Subcutaneous abdominal adipose tissue (tissue), 5 donors: Measurements from ENCODE around the gene RGL2.
A peak's percentile ranks its signal among the peaks of the same experiment; 100 is the strongest.
"Not testable (repeated sequence)": the region's sequence is repeated elsewhere in the genome, so short reads cannot be mapped to it uniquely, and the experiment has no call there.

Source experiments
- H3K27ac ChIP-seq: one replicate; pipeline ENCODE4 v1.7.0; 2013; ENCODE audit warnings: low read depth, mild to moderate bottlenecking, inconsistent platforms, low read length, moderate library complexity
- H3K27me3 ChIP-seq, 5 donors: one replicate each; pipeline ENCODE4 v1.7.0; 2013; ENCODE audit warnings: low read length in 5 of 5, inconsistent platforms in 1 of 5; ENCODE audit not compliant: control insufficient read depth in 5 of 5, insufficient read depth in 4 of 5
- H3K36me3 ChIP-seq, 5 donors: one replicate each; pipeline ENCODE4 v1.7.0; 2013; ENCODE audit warnings: low read length in 5 of 5; ENCODE audit not compliant: control insufficient read depth in 5 of 5, insufficient read depth in 5 of 5
- H3K4me1 ChIP-seq, 5 donors: one replicate each; pipeline ENCODE4 v1.7.0; 2013; ENCODE audit warnings: low read length in 5 of 5, mild to moderate bottlenecking in 3 of 5, moderate library complexity in 1 of 5; ENCODE audit not compliant: control insufficient read depth in 5 of 5, insufficient read depth in 5 of 5
- H3K4me3 ChIP-seq, 5 donors: one replicate each; pipeline ENCODE4 v1.7.0; 2013; ENCODE audit warnings: low read length in 5 of 5, low read depth in 1 of 5
- H3K9ac ChIP-seq, 5 donors: one replicate each; pipeline ENCODE4 v1.7.0; 2013; ENCODE audit warnings: low read length in 5 of 5, mild to moderate bottlenecking in 4 of 5, moderate library complexity in 3 of 5
- H3K9me3 ChIP-seq, 5 donors: one replicate each; pipeline ENCODE4 v1.7.0; 2013; ENCODE audit warnings: low read length in 5 of 5; ENCODE audit not compliant: control insufficient read depth in 5 of 5
- donor health status: healthy.
- donor health status: healthy.
- donor health status: healthy.
- donor health status: healthy.
- donor health status: healthy.

RGL2 gene

GRCh38 chr6:33294086-33294823 is 4.5 kb downstream of the RGL2 start:
- Histone ChIP-seq H3K27ac (no peak overlapping the region), H3K4me3 (no peak overlapping the region), H3K4me1 (peaks cover 5 to 33% (median 30%) of the 10 kb centered on the region in 5 donors), H3K9me3 (no peaks in the 10 kb centered on the region), H3K27me3 (no peaks in the 10 kb centered on the region), H3K9ac (no peak overlapping the region), H3K36me3 (peaks cover 0 to 62% (median 58%) of the 10 kb centered on the region in 5 donors)

DNA sequence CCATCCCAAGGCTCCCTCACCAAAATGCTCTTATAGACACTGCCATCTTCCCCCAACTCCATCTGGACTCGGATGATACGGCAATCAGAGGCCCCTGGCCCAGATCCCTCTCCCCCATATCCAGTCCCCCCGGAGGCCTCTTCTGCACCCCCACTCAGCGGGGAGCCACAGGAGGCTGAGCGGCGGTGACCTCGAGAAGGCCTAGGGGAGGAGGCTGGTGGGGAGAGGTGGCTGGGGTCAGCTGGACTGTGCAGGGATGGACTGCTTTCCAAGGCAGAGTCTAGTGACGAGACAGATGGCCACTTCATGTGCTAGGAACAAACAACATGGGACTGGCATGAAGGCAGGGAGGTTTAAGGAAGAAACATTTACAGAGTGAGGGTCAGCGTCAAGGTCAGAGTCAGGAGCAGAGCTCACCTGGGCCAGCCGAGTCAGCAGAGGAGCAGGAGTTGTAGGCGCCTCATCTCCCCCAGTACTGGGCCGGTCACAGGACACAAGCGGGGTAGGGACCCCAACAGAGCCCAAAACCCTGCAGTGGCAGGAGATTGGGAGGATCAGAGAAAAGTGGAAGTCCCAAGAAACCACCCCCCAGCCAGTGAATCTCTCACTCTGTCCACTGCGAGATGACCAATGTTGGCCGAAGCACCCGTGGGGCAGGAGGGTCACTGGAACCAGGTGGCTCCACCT is 5.6 kb downstream of the RGL2 start:
- peaks cover 6 to 38% (median 36%) of the 10 kb centered on the region in 5 donors for H3K4me1 ChIP-seq
- no peaks in the 10 kb centered on the region for H3K9me3 ChIP-seq
- H3K36me3 ChIP-seq, result peaks cover 0 to 62% (median 58%) of the 10 kb centered on the region in 5 donors
- H3K27ac ChIP-seq, result no peak overlapping the region
- H3K4me3 ChIP-seq, result no peak overlapping the region
- no peaks in the 10 kb centered on the region for H3K27me3 ChIP-seq
- H3K9ac ChIP-seq, result no peak overlapping the region

- peaks cover 0 to 65% (median 57%) of the 10 kb centered on the region in 5 donors for H3K36me3 ChIP-seq
Measured at GRCh38 chr6:33290459-33290858, 8.3 kb downstream of the RGL2 start.

DNA sequence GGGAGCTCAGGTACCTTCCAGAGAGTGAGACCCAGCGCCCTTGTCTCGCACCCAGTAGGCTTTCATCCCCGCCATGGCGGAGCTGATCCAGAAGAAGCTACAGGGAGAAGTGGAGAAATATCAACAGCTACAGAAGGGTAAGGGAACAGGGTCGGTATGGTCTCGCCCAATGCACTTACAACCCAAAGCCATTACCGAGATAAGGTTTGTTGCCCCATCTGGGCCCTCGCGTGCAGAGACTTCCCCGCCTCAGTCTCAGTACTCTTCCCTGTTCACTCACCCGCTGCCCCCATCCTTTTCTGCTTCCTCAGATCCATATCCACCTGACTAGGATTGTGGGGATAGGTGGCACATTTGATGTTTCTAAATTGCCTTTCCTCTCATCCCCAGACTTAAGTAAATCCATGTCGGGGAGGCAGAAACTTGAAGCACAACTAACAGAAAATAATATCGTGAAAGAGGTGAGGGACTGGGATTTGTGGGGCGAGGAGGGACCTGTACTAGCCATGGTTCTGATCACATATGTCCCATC is 8.9 kb downstream of the RGL2 start:
- peaks cover 6 to 28% (median 23%) of the 10 kb centered on the region in 5 donors for H3K4me1 ChIP-seq
- no peaks in the 10 kb centered on the region for H3K9me3 ChIP-seq
- no peaks in the 10 kb centered on the region for H3K27me3 ChIP-seq
- H3K27ac ChIP-seq, result peak overlapping the region; percentile 85
- H3K4me3 ChIP-seq, result peak overlapping the region; percentile 79 to 97 (median 86)
- peak overlapping the region; percentile 75 to 95 (median 92) for H3K9ac ChIP-seq
- peaks cover 0 to 64% (median 54%) of the 10 kb centered on the region in 5 donors for H3K36me3 ChIP-seq

More at GRCh38 chr6:33290459-33290858, 8.3 kb downstream of the RGL2 start:
- Histone ChIP-seq H3K4me3 (peak overlapping the region in 4 of 5 donors; percentile 79 to 97 (median 84)), H3K27ac (no peak overlapping the region), H3K9me3 (no peaks in the 10 kb centered on the region), H3K4me1 (peaks cover 6 to 28% (median 23%) of the 10 kb centered on the region in 5 donors), H3K27me3 (no peaks in the 10 kb centered on the region), H3K9ac (peak overlapping the region in 4 of 5 donors; percentile 28 to 95 (median 84))

DNA sequence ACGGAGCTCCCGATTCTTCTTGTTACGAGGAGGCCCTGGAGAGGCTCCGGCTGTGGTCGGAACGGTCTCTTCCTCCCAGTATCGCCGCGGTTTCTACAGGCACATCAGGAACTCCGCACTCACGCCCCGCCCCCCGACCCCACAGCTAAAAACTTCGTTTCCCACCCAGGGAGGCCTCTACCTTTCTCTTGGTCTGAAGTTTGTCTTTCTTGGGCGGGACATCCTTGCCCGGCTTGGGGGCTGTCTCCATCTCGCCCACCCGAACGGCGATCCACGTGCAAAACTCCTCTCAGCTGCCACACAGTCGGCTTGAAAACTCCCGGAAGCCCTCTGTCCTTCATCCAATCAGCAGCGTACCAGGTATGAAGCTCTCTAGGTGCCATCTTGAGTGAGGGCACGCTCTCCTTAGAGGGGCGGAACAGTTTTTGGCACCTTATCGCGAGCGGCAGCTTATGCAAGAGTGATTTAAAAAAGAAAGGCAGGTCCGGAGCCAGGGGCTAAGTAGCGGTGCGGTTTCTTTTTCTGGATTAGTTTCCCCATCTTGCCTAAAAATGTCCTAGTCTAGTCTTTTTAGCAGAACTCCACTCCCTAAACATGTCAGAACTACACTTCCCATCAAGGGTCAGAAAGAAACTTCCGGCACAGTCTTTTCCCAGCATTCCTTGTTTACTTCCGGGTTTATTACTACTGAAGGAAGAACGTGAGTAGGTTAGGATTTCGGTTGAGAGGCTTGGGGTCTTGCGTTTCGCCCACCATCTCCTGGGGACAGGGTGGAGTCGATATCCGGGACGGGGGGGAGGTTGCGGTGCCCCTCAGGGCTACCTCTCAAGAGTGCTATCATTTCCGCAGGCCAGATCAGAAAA is 9.6 kb downstream of the RGL2 start, which contains the start of the genes PFDN6 and WDR46:
PFDN6 (plus strand) TSS at position 681 of the 863 bp plus-strand sequence. CDS start 256 bp downstream, outside the sequence.
WDR46 (minus strand) TSS at position 319 of the 863 bp plus-strand sequence; CDS start at position 250, 69 bp downstream.
- H3K27ac ChIP-seq, result peak within 1 kb of the TSS; percentile 85
- H3K4me1 ChIP-seq, result peaks cover 6 to 28% (median 23%) of the 10 kb centered on the region in 5 donors
- H3K9me3 ChIP-seq, result no peaks in the 10 kb centered on the region
- H3K9ac ChIP-seq, result peak within 1 kb of the TSS; percentile 75 to 95 (median 92)
- no peaks in the 10 kb centered on the region for H3K27me3 ChIP-seq
- peak within 1 kb of the TSS; percentile 79 to 97 (median 86) for H3K4me3 ChIP-seq
- peaks cover 0 to 63% (median 53%) of the 10 kb centered on the region in 5 donors for H3K36me3 ChIP-seq

DNA sequence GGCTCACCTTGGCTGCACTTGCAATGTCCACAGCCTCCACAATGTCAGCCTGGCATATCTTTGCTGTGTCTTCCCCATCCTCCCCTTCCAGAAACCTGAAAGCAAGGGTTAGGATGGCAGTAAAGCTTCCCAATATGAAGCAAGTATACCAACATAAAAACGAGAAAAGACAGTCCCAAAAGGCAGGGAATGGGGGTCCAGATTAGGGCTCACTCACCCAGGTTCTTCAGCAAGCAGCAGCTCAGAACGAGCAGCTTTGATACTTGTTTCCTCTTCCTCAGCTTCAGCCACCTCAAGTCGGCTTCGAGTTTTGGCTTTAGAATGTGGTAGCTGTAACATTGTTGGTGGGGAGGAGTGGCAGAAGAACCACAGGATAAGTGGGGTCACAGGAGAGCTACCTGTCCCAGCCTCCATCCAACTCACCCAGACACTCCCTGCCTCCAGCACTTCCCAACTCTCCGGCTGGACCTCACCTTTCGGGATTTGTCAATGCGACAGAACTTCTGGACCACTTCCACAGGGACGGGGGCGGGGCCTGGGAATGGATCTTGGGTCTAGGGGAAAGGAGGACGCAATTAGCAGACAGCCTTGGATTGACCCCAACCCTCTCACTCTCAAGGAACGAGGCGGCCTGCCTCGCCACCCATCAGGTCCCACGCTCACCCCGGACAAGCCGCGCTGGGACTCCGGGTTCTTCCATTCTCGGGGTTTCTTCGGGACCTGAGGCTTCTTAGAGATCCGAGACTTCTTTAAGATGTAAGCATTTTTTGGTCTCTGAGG is 10.4 kb downstream of the RGL2 start:
- H3K9ac ChIP-seq, result peak overlapping the region; percentile 75 to 95 (median 92)
- H3K36me3 ChIP-seq, result peaks cover 0 to 61% (median 47%) of the 10 kb centered on the region in 5 donors
- H3K27me3 ChIP-seq, result no peaks in the 10 kb centered on the region
- H3K4me3 ChIP-seq, result peak overlapping the region; percentile 79 to 97 (median 86)
- peak overlapping the region; percentile 85 for H3K27ac ChIP-seq
- H3K4me1 ChIP-seq, result peaks cover 6 to 28% (median 23%) of the 10 kb centered on the region in 5 donors
- H3K9me3 ChIP-seq, result no peaks in the 10 kb centered on the region

GRCh38 chr6:33286946-33287914 is 11.5 kb downstream of the RGL2 start:
- peaks cover 0 to 61% (median 44%) of the 10 kb centered on the region in 5 donors for H3K36me3 ChIP-seq
- peak overlapping the region in 1 of 5 donors; percentile 2 for H3K9ac ChIP-seq
- no peaks in the 10 kb centered on the region for H3K9me3 ChIP-seq
- H3K27me3 ChIP-seq, result no peaks in the 10 kb centered on the region
- no peak overlapping the region for H3K4me3 ChIP-seq
- H3K27ac ChIP-seq, result no peak overlapping the region
- peaks cover 6 to 28% (median 23%) of the 10 kb centered on the region in 5 donors for H3K4me1 ChIP-seq

- H3K27ac ChIP-seq, H3K4me3 ChIP-seq, H3K9me3 ChIP-seq, H3K27me3 ChIP-seq, H3K9ac ChIP-seq: not testable (repeated sequence)
- Histone ChIP-seq H3K4me1 (peaks cover 6 to 25% (median 19%) of the 10 kb centered on the region in 5 donors), H3K36me3 (peaks cover 0 to 66% (median 48%) of the 10 kb centered on the region in 5 donors)
Measured at GRCh38 chr6:33285214-33285613, 13.5 kb downstream of the RGL2 start.
